CD4-positive, alpha-beta memory T cell (primary cell): ENCODE data around the gene VWA5B2. TPM values are rescaled to one million over a fixed set of nuclear protein-coding genes. Genes with fewer than 3 reads are reported as not detected.

Experiments
- CTCF ChIA-PET: fragments of 350-600 bp; sonication (Branson Sonifier 250); formaldehyde crosslinking; loops from one replicate; lab custom pipeline; 2021; ENCODE audit warnings: inconsistent platforms; ENCODE audit not compliant: partially characterized antibody; lab: Charles Lee
- POLR2A ChIA-PET: fragments of 350-600 bp; sonication (Branson Sonifier 250); formaldehyde crosslinking; loops from one replicate; lab custom pipeline; 2021; ENCODE audit not compliant: partially characterized antibody; lab: Charles Lee
- DNase-seq, 5 donors: peaks; one replicate each; pipeline versions ENCODE4 v3.0.0 to v3.0.0-alpha.2; 2020 to 2022; ENCODE audit warnings: mixed read lengths in 1 of 5
- H3K27ac ChIP-seq: one replicate; pipeline ENCODE4 v1.7.0; 2013; ENCODE audit warnings: low read depth, low read length
- H3K27me3 ChIP-seq: 2 replicates; pipeline ENCODE4 v1.7.0; 2013; ENCODE audit warnings: mild to moderate bottlenecking, low read length, moderate library complexity; ENCODE audit not compliant: insufficient read depth
- H3K36me3 ChIP-seq: 2 replicates; pipeline ENCODE4 v1.7.0; 2013; ENCODE audit warnings: mild to moderate bottlenecking, low read length, moderate library complexity; ENCODE audit not compliant: insufficient read depth
- H3K4me1 ChIP-seq: 2 replicates; pipeline ENCODE4 v1.7.0; 2013; ENCODE audit warnings: mild to moderate bottlenecking, low read length, moderate library complexity; ENCODE audit not compliant: insufficient read depth
- H3K4me3 ChIP-seq, 2 donors: one replicate each; pipeline ENCODE4 v1.7.0; 2013; ENCODE audit warnings: low read length in 2 of 2, mild to moderate bottlenecking in 1 of 2
- H3K9me3 ChIP-seq, 2 donors: one replicate each; pipeline ENCODE4 v1.7.0; 2013; ENCODE audit warnings: low read length in 2 of 2, control low read depth in 1 of 2; ENCODE audit not compliant: control insufficient read depth in 1 of 2
- H3K27ac Mint-ChIP-seq, 7 donors: one replicate each; pipeline ENCODE4 v1.8.0; 2020 to 2021; ENCODE audit warnings: mixed read lengths in 7 of 7, mild to moderate bottlenecking in 6 of 7, inconsistent platforms in 3 of 7, moderate library complexity in 3 of 7
- H3K27me3 Mint-ChIP-seq, 2 donors: one replicate each; pipeline ENCODE4 v1.8.0; 2020 to 2021; ENCODE audit warnings: mixed read lengths in 2 of 2
- H3K36me3 Mint-ChIP-seq, 2 donors: one replicate each; pipeline ENCODE4 v1.8.0; 2020 to 2021; ENCODE audit warnings: mixed read lengths in 2 of 2, inconsistent platforms in 1 of 2, mild to moderate bottlenecking in 1 of 2
- H3K4me1 Mint-ChIP-seq, 4 donors: one replicate each; pipeline ENCODE4 v1.8.0; 2020 to 2021; ENCODE audit warnings: mixed read lengths in 4 of 4, mild to moderate bottlenecking in 1 of 4
- H3K4me3 Mint-ChIP-seq, 8 donors: one replicate each; pipeline ENCODE4 v1.8.0; 2020 to 2021; ENCODE audit warnings: mixed read lengths in 8 of 8, mild to moderate bottlenecking in 7 of 8, moderate library complexity in 6 of 8, inconsistent platforms in 3 of 8
- H3K9me3 Mint-ChIP-seq, 8 donors: one replicate each; pipeline ENCODE4 v1.8.0; 2020 to 2021; ENCODE audit warnings: mixed read lengths in 8 of 8, mild to moderate bottlenecking in 5 of 8, inconsistent platforms in 3 of 8, moderate library complexity in 1 of 8
- intact Hi-C: fragments of 100-400 bp; cut with micrococcal nuclease; formaldehyde crosslinking; loops from one replicate; pipeline ENCODE4 v1.15.1; 2023
- polyA plus RNA-seq, 2 donors: library from polyadenylated mRNA; unstranded; fragments of 300-500 nt; fragmentation: Illumina TruSeq; gene quantifications; one replicate each; pipeline ENCODE4 v1.2.3, GENCODE V29; 2021
- total RNA-seq, 2 experiments: library from RNA; stranded (reverse); gene quantifications; one replicate each; pipeline ENCODE4 v1.2.3, GENCODE V29; 2021

The VWA5B2 gene
- total and polyA plus RNA-seq, 4 experiments from 2014 or later = 0.38 TPM; not detected in 3

GRCh38 chr3:184196536-184196935 lies 32.8 kb upstream of the VWA5B2 start:
- Mint-ChIP-seq H3K4me1 (no peaks in the 10 kb centered on the region), H3K27me3 (no peaks in the 10 kb centered on the region), H3K27ac (no peak overlapping the region), H3K9me3 (no peaks in the 10 kb centered on the region), H3K4me3 (no peak overlapping the region), H3K36me3 (peaks cover 30 to 44% of the 10 kb centered on the region in 2 donors)
- Histone ChIP-seq H3K27me3 (no peaks in the 10 kb centered on the region), H3K4me3 (no peak overlapping the region), H3K36me3 (peaks cover 32% of the 10 kb centered on the region), H3K27ac (no peak overlapping the region), H3K4me1 (no peaks in the 10 kb centered on the region), H3K9me3 (no peaks in the 10 kb centered on the region)
- POLR2A ChIA-PET = no interaction called here
- DNase-seq = no peak
- CTCF ChIA-PET = interaction anchor here (1.0 to 3.0 kb wide), 2 partner anchors 27 to 31 kb away, joined by 3 to 10 read pairs; no protein-coding TSS in a partner anchor
- intact Hi-C loops = no loop called here

GRCh38 chr3:184198509-184198908 lies 30.9 kb upstream of the VWA5B2 start:
- CTCF ChIA-PET = interaction anchor here (2.3 kb wide), 1 partner anchor 29 kb away, joined by 7 read pairs; no protein-coding TSS in a partner anchor
- intact Hi-C loops = no loop called here
- DNase-seq = no peak
- no peak overlapping the region for H3K4me3 Mint-ChIP-seq
- no peak overlapping the region for H3K4me3 ChIP-seq
- H3K36me3 ChIP-seq = peaks cover 13% of the 10 kb centered on the region
- no peaks in the 10 kb centered on the region for H3K9me3 ChIP-seq
- H3K27ac Mint-ChIP-seq = no peak overlapping the region
- peaks cover 0 to 1% of the 10 kb centered on the region in 2 donors for H3K27me3 Mint-ChIP-seq
- H3K27me3 ChIP-seq = no peaks in the 10 kb centered on the region
- no peaks in the 10 kb centered on the region for H3K4me1 Mint-ChIP-seq
- no peak overlapping the region for H3K27ac ChIP-seq
- POLR2A ChIA-PET = no interaction called here
- H3K9me3 Mint-ChIP-seq = no peaks in the 10 kb centered on the region
- H3K4me1 ChIP-seq = no peaks in the 10 kb centered on the region
- H3K36me3 Mint-ChIP-seq = peaks cover 22 to 25% of the 10 kb centered on the region in 2 donors

GRCh38 chr3:184200825-184201224 lies 28.6 kb upstream of the VWA5B2 start:
- Mint-ChIP-seq H3K4me3 (no peak overlapping the region), H3K9me3 (no peaks in the 10 kb centered on the region), H3K27me3 (peaks cover 6% of the 10 kb centered on the region in 2 donors), H3K4me1 (no peaks in the 10 kb centered on the region), H3K36me3 (peaks cover 2 to 3% of the 10 kb centered on the region in 2 donors), H3K27ac (no peak overlapping the region)
- Histone ChIP-seq H3K4me1 (no peaks in the 10 kb centered on the region), H3K36me3 (no peaks in the 10 kb centered on the region), H3K9me3 (no peaks in the 10 kb centered on the region), H3K27ac (no peak overlapping the region), H3K4me3 (no peak overlapping the region), H3K27me3 (no peaks in the 10 kb centered on the region)
- CTCF ChIA-PET = interaction anchor here (2.3 kb wide), 1 partner anchor 26 kb away, joined by 7 read pairs; no protein-coding TSS in a partner anchor
- intact Hi-C loops = no loop called here
- POLR2A ChIA-PET = no interaction called here
- no peak for DNase-seq

- Histone ChIP-seq H3K27ac (no peak overlapping the region), H3K36me3 (no peaks in the 10 kb centered on the region), H3K4me1 (no peaks in the 10 kb centered on the region), H3K27me3 (no peaks in the 10 kb centered on the region), H3K9me3 (no peaks in the 10 kb centered on the region), H3K4me3 (no peak overlapping the region)
- POLR2A ChIA-PET = no interaction called here
- intact Hi-C loops = no loop called here
- DNase-seq = no peak
- Mint-ChIP-seq H3K27me3 (peaks cover 16 to 17% of the 10 kb centered on the region in 2 donors), H3K4me3 (no peak overlapping the region), H3K36me3 (no peaks in the 10 kb centered on the region), H3K27ac (no peak overlapping the region), H3K4me1 (no peaks in the 10 kb centered on the region), H3K9me3 (no peaks in the 10 kb centered on the region)
- CTCF ChIA-PET = interaction anchor here (1.0 to 3.1 kb wide), 2 partner anchors 18 to 24 kb away, joined by 3 to 21 read pairs; no protein-coding TSS in a partner anchor
Measured at GRCh38 chr3:184203526-184203925, 25.9 kb upstream of the VWA5B2 start.

GRCh38 chr3:184209146-184209923 lies 20.1 kb upstream of the VWA5B2 start:
- peaks cover 14 to 17% of the 10 kb centered on the region in 2 donors for H3K27me3 Mint-ChIP-seq
- Histone ChIP-seq H3K4me1 (no peaks in the 10 kb centered on the region), H3K36me3 (no peaks in the 10 kb centered on the region), H3K27me3 (no peaks in the 10 kb centered on the region), H3K4me3 (no peak overlapping the region), H3K27ac (no peak overlapping the region), H3K9me3 (no peaks in the 10 kb centered on the region)
- no peaks in the 10 kb centered on the region for H3K4me1 Mint-ChIP-seq
- H3K36me3 Mint-ChIP-seq = no peaks in the 10 kb centered on the region
- ChIA-PET CTCF (no interaction called here), POLR2A (no interaction called here)
- DNase-seq = no peak
- no peak overlapping the region for H3K4me3 Mint-ChIP-seq
- no peaks in the 10 kb centered on the region for H3K9me3 Mint-ChIP-seq
- intact Hi-C loops = no loop called here
- H3K27ac Mint-ChIP-seq = peak overlapping the region in 1 of 7 donors; percentile 5

GRCh38 chr3:184211297-184211696 lies 18.1 kb upstream of the VWA5B2 start:
- Mint-ChIP-seq H3K4me1 (no peaks in the 10 kb centered on the region), H3K9me3 (no peaks in the 10 kb centered on the region), H3K36me3 (no peaks in the 10 kb centered on the region), H3K27ac (no peak overlapping the region), H3K27me3 (peaks cover 5 to 18% of the 10 kb centered on the region in 2 donors), H3K4me3 (no peak overlapping the region)
- H3K4me3 ChIP-seq = no peak overlapping the region
- intact Hi-C loops = no loop called here
- H3K9me3 ChIP-seq = no peaks in the 10 kb centered on the region
- H3K36me3 ChIP-seq = no peaks in the 10 kb centered on the region
- no peak overlapping the region for H3K27ac ChIP-seq
- ChIA-PET CTCF (interaction anchor here (1.0 kb wide), 1 partner anchor 17 kb away, joined by 4 read pairs; no protein-coding TSS in a partner anchor), POLR2A (no interaction called here)
- no peak for DNase-seq
- no peaks in the 10 kb centered on the region for H3K4me1 ChIP-seq
- H3K27me3 ChIP-seq = no peaks in the 10 kb centered on the region

GRCh38 chr3:184211718-184212117 lies 17.7 kb upstream of the VWA5B2 start:
- H3K27ac Mint-ChIP-seq = no peak overlapping the region
- Histone ChIP-seq H3K4me1 (no peaks in the 10 kb centered on the region), H3K9me3 (no peaks in the 10 kb centered on the region), H3K27me3 (no peaks in the 10 kb centered on the region), H3K27ac (no peak overlapping the region), H3K36me3 (no peaks in the 10 kb centered on the region), H3K4me3 (no peak overlapping the region)
- no peak overlapping the region for H3K4me3 Mint-ChIP-seq
- H3K9me3 Mint-ChIP-seq = no peaks in the 10 kb centered on the region
- H3K27me3 Mint-ChIP-seq = peaks cover 2 to 15% of the 10 kb centered on the region in 2 donors
- CTCF ChIA-PET = no interaction called here
- no peaks in the 10 kb centered on the region for H3K36me3 Mint-ChIP-seq
- DNase-seq = no peak
- intact Hi-C loops = no loop called here
- POLR2A ChIA-PET = no interaction called here
- no peaks in the 10 kb centered on the region for H3K4me1 Mint-ChIP-seq
